KBM-7 (cell line): ENCODE measurements around the gene SMARCA4.
A peak's percentile ranks its signal among the peaks of the same experiment; 100 is the strongest.

Experiments
- DNase-seq: peaks from one replicate; pipeline ENCODE4 v3.0.0-alpha.2; 2015
- in situ Hi-C: fragments of 300-500 bp; cut with MboI; formaldehyde crosslinking; loops from 2 replicates; pipeline ENCODE4 v1.14.3; 2020; ENCODE audit warnings: low sequenced_read_pairs, low pct_unique_long_range_greater_than_20kb, mixed read lengths

The SMARCA4 gene

DNA sequence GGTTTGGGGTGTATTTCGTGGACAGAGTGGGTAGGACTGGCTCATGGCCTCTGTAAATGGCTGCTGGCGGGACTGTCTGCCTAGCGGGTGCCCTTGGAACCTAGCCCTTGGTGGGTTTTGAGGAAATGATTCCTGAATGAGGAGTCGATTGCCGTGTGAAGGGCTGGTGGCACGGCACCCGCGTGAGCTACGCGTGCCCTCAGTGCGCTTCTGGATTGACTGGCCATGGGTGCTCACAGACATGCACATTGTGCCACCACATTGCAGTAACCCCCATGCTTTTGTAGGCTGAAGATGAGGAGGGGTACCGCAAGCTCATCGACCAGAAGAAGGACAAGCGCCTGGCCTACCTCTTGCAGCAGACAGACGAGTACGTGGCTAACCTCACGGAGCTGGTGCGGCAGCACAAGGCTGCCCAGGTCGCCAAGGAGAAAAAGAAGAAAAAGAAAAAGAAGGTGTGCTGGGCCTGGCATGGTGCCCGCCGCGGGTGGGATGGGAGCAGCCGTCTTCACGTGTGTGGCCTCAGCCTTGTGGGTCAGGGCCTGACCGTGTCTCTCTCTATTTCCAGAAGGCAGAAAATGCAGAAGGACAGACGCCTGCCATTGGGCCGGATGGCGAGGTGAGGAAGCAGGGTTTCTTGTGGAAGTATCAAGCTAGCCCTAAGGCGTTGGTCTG is 35.2 kb downstream of the SMARCA4 start:
- in situ Hi-C loops, result no loop called here

DNA sequence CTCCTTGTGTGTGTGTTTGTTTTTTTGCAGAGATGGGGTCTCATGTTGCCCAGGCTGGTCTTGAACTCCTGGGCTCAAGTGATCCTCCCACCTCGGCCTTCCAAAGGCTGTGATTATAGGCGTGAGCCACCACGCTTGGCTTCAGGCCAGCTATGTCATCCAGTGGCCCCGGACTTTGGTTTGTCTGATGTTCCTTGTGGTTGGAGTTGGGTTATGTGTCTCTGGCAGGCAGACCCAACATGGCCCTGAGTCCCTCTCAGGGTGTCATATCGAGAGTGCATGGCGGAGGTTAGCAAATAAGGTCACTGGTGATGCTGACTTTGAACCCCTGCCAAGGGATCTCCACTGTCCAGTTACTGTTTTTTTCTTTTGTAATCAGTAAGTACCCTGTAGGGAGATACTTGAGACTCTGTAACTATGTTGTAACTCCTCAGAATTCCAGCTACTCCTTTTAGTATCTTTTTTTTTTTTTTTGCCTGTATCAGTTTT is 37.3 kb downstream of the SMARCA4 start:
- in situ Hi-C loops, result no loop called here

More for the DNA sequence above, 35.2 kb downstream of the SMARCA4 start:
- DNase-seq, result no peak

DNA sequence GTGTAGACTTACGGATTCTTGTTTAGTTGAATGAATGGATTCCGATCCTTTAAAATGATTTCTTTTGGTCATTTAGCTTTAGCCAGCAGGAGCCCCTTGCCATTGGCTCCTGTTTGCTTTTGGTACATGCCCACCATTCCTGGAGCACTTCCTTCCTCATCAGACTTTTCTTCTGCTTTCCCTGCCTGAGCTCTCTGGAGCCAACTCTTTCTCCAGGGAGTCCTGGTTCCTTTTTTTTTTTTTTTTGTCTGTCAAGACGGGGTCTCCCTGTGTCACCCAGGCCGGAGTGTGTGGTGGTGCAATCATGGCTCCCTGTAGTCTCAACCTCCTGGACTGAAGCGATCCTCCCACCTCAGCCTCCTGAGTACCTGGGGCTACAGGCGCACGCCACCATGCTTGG is 37.8 kb downstream of the SMARCA4 start:
- in situ Hi-C loops, result no loop called here
- DNase-seq, result peak; percentile 18

More for the DNA sequence above, 37.3 kb downstream of the SMARCA4 start:
- no peak for DNase-seq

DNA sequence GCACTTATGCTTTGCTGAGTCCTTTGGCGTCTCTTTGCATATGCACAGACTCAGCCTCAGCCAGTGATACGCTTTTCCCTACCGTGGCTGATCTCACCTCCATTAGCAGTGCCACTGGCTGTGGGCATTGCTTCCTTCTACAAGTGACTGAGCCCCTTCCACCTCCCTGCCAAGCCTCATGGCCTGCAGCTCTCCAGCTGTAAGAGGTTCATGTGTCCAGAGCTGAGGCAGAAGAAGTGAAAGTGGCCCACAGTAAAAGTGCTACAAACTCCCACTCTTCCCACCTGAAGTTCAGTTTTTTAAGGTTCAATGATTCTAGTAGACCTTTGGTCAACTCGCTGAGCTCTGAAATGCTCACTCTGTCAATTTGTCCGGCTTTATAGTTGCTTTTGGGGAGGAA is 44.7 kb downstream of the SMARCA4 start:
- in situ Hi-C loops, result no loop called here
- DNase-seq, result no peak

DNA sequence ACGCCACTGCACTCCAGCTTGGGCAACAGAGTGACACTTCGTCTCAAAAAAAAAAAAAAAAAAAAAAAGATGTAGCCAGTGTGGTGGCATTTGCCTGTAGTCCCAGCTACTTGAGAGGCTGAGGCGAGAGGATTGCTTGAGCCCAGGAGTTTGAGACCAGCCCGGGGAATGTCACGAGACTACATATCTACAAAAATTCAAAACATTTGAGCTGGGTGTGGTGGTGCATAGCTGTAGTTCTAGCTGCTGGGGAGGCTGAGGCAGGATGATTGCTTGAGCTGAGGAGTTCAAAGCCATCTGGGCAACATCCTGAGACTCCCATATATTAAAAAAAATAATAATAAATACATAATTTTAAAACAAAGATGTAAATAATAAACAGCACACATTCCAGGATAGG is 46.6 kb downstream of the SMARCA4 start:
- DNase-seq, result no peak
- in situ Hi-C loops, result no loop called here

DNA sequence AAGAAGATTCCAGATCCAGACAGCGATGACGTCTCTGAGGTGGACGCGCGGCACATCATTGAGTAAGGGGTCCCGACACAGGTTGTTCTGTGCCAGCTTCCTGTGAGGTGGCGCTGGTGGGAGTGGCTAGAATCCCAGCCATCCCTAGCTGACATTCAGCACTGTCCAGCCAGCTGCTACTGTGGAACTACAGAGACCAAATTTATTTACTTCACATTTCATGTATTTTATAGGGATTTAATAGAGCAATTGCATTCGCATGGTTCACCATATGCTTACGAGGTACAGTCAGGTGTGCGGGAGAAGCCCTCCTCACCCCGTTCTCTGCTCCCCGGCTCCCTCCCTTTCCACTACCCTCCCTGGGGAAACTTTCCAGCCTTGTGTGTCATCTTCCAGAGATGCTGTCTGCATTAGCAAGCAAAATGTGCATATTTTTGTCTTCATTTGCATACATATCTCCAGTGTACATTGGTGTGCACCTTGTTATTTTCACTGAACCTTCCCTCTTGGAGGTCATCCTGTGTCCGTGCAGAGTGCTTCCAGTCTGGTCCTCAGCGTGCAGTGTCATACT is 47.2 kb downstream of the SMARCA4 start:
- DNase-seq, result no peak
- in situ Hi-C loops, result no loop called here

DNA sequence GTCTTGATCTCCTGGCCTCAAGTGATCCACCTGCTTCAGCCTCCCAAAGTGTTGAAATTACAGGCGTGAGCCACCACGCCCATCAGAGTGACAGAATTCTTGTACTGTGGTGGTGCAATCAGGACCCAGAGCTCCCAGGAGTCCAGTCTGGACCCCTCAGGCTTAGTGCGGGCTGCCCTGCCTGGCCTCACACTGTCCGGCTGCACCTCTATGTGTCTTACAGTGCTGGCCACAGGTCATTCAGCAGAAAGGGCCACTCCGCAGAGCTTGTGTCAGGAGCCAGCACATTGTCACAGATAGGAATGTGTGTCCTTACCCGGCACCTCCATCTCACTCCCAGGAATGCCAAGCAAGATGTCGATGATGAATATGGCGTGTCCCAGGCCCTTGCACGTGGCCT is 49.2 kb downstream of the SMARCA4 start:
- in situ Hi-C loops, result no loop called here
- DNase-seq, result no peak

DNA sequence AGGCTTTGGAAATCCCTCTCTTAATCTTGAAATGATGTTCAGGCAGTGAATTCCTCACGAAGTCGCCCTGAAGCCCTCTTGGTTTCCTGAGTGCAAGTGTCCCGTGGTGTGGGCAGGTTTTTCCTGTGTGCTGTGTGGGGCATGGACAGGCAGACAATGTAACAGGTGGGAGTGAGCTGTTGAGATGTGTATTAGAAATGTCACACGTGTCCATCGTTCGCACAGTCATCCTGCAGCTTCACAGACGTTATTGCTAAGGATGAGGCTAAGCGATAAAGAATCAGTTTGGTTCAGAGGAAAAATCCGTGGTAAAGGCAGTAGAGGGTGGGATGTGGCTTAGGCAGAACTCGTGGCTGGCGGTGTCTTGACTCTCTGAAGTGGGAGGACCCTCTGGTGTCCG is 51.7 kb downstream of the SMARCA4 start:
- in situ Hi-C loops, result no loop called here

DNA sequence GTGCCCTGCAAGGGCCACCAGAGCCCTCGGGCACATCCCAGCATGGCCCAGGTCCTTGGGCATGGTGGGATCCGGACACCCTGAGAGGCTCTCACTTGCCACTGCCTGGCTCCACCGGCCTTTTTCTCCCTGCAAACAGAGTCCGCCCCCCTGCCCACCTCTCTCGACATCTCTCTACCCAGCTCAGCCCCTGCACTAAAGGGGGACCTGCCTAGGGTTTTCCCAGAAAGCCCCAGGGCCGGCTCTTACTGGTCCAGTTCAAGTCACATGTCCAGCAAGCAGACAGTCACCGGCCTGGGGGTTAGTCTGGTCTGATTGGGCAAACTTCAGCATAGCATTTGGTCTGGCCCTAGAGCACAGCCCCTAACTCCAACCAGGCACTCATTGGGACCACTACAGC is 52.9 kb downstream of the SMARCA4 start:
- DNase-seq, result no peak
- in situ Hi-C loops, result no loop called here

More for the DNA sequence above, 51.7 kb downstream of the SMARCA4 start:
- DNase-seq, result no peak

DNA sequence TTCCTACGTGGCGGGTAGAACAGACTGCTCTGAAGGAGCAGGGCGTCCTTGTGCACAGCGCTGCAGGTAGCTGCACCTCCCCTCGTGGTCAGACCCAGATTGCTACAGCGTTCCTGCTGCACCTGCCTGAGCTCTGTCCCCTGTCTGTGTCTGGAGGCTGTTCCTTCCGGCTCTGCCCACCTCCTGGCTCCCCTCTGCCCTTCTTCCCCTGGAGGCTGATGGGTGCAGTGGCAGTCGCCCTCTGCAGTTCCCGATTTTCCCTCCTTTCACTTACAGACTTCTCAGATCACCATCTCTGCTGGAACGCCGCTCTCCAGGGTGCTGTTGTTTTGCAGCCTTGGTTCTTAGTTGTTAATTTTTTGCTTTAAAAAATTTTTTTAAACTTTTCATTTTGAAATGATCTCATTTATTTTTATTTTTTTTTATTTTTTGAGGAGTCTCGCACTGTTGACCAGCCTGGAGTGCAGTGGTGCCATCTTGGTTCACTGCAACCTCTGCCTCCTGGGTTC is 53.6 kb downstream of the SMARCA4 start:
- in situ Hi-C loops, result no loop called here
- no peak for DNase-seq

DNA sequence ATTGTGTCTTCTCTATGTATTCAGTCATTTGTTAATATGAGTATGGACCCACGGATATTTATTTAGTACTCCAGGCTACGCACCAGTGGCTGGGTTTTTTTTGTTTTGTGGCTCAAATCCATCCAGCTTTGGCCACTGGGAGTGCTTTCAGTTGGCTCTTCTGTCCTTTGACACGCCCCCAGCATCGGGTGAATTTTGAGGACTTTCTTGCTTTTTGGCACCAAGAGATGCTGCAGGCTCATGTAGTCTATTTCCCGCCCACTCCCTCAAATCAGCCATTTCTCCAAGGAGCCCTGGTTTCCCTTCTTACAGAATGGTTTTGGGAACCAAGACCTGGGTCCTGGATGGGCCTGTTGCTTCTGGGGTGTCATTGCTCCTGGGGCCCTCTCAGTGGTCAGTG is 55.8 kb downstream of the SMARCA4 start:
- in situ Hi-C loops, result no loop called here
- DNase-seq, result no peak

DNA sequence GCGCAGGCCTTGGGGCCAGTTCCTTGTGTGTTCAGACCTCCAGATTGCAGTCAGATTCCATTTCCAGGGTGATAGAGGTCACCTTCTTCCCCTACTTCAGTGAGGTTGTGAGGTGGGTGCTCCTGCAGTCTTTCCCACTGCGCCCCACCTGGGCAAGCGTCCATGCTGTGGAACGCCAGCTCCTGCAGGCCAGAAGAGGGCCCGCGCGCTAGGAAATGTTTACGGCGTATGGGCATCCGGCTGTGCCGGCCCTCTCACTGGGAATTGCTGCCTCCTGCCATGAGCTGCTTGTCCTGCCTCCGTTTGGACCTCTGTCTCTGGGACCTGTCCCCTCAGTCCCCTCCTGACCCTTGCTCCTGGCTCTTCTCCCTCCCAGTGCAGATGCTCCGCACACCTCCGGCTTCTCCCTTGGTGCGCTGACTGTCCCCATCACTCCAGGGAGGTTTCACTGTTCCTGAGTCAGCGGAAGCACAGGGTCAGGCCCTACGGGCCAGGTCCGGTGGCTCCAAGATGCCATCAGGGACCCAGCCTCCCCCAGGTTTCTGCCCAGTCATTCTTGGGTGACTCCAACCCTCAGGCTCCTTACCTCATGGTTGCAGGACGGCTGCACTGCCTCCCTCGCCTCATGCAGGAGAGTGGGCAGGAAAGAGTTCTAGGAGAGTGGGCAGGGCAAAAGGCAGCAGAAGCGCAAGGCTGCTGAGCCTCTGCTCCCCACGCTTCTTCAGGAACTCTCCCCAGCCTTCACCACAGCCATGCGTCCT is 56.6 kb downstream of the SMARCA4 start:
- no peak for DNase-seq
- in situ Hi-C loops, result no loop called here

DNA sequence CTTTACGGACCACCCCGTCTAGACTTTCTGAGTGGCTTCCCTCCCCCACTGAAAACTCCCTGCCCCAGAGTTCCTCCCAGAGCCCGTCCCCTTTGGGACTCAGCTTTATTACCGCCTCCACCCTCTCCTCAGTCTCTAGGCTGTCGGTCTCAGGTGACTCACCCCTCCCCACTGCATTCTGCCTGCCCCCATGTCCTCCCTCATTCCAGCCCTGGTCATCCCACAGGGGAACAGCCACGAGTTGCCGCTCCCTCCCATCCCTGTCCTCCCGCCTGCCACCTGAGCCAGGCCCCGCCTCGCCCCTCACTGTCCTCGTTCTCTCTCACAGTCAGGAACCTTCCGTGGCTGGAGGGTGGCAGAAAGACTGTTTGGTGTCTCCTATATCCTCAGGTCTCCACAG is 57.3 kb downstream of the SMARCA4 start:
- in situ Hi-C loops, result no loop called here
- DNase-seq, result no peak

DNA sequence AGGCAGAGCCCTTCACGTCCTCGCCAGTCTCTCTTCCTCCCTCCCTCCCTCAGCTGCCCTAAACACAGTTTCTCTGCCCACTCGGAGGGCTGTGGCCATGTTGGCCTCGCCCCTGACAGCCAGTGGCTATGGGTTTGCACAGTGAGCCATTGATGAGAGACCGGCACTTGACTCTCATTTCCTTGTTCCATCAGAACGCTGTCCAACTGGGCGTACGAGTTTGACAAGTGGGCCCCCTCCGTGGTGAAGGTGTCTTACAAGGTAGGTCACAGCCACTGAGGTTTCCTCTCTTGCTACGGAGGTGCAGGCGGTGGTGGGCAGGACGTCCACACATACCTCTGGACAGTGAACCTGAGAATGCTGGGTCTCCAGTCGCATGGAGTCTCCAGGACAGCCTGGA is 57.9 kb downstream of the SMARCA4 start:
- in situ Hi-C loops, result no loop called here
- no peak for DNase-seq

DNA sequence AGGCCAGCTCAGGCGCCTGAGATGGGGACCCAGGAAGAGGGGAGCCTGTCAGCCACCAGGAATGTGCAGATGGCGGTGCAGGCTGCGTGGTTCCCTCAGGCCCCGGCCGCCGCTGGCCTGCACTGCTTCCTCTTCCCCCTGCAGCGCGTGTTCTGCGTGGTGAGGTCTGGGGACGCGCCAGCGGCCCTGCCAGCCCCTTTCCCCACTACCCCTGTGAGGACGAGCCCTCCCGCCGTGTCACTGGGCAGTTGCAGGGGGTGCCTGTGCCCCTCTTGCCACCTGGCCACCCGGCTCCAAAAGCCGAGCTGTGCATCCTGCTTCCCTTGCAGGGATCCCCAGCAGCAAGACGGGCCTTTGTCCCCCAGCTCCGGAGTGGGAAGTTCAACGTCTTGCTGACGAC is 58.4 kb downstream of the SMARCA4 start:
- in situ Hi-C loops, result no loop called here
- no peak for DNase-seq

DNA sequence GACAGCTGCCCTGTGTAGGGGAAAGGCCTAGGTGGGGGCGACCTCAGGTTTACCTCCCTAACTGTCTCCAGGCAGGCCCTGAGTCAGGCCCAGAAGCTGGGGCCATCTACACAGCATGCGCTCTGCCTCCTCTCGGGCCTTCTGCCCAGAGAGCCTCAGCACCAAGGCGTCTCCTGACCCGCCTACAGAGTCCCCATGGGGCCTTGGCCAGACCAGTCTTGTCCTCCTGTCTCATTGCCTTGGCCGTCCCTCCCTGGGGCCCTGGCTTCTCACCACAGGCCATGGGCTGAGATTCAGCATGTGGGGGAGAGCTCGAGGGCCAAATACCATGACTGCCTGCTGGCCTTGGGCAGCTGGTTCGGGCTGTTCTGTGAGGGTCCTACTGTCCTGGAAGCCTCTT is 59.0 kb downstream of the SMARCA4 start:
- DNase-seq, result no peak
- in situ Hi-C loops, result no loop called here

DNA sequence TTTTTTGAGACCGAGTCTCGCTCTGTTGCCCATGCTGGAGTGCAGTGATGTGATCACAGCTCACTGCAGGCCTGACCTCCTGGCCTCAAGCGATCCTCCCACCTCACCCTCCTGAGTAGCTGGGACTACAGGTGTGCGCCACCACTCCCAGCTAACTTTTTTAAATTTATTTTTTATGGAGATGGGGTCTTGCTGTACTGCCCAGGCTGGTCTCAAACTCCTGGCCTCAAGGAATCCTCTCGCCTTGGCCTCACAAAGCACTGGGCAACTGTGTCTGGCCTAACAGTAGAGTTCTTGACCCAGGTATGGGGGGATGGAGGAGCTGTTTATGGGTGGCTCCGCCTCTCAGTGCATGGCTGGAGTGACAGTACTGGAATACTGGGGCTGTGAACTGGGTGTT is 59.6 kb downstream of the SMARCA4 start:
- DNase-seq, result no peak
- in situ Hi-C loops, result no loop called here

DNA sequence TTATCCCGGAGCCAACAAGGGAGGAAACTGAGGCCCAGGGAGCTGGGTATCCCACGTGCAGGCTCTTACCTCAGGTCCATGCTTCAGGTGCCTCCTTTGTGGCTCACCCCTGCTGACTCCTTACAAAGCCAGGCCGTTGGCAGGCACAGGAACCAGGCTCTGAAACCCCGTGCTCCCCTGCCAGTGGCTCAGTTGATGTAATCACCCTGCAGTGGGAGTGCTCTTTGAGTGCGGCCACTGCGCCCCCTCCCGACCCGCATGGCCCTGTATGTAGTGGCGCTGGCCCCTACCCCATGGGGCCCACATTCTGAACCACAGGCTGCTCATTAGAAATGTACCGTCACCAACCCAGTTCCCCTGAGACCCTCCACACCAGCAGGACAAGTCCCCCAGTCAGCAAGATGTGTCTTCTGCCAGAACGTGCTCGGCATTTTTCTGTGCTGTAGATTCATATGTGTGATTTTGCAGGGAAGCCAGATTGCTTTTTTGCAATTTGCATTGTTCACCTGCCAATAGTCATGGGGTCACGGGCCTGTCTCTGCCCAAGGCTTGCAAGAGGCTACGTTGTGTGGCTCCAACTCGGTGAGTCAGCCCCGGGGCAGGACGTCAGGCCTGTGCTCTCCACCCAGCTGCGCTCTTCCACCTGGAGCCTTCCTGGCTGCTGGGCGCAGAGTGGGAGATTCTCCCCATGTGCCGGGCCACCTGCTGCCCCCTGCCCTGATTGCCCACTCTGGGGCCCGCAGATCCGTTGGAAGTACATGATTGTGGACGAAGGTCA is 60.3 kb downstream of the SMARCA4 start:
- no peak for DNase-seq
- in situ Hi-C loops, result no loop called here

DNA sequence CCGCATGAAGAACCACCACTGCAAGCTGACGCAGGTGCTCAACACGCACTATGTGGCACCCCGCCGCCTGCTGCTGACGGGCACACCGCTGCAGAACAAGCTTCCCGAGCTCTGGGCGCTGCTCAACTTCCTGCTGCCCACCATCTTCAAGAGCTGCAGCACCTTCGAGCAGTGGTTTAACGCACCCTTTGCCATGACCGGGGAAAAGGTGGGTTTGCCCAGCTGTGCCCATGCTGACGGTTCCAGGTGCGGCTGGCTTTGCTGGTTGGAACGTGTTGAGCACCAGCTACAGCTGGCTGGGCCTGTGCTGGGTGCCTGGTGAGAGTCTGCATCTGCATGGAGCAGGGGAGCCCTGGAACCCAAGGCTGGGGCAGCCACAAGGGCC is 60.9 kb downstream of the SMARCA4 start:
- no peak for DNase-seq
- in situ Hi-C loops, result no loop called here

DNA sequence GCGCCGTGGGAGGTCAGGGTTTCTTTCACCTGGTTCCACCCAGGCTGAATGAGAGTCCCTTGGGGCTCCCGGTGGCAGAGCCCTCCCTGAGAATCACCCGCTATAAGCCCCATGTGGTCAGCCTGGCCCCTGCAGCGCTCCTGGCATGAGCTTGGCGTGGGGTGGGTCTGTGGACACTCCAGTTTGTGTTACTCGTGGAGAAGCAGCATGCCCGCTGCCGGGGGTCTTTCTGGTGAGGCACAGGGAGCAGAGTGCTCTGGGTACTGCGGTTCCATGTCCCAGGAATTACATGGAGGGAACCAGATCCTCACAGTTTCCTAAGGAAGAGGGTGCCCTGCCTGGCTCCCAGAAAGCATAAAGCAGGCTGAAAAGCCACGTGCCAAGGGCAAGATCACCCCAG is 62.2 kb downstream of the SMARCA4 start:
- in situ Hi-C loops, result no loop called here
- no peak for DNase-seq
